HG03108 (cell line): ENCODE results near the gene S100G.
"Not testable (repeated sequence)": the region's sequence is repeated elsewhere in the genome, so short reads cannot be mapped to it uniquely, and the experiment has no call there.

Experiments used
- ATAC-seq: cut with Tn5 transposase; IDR thresholded peaks from one replicate; pipeline ENCODE4 v1.9.1; 2021; ENCODE audit warnings: moderate library complexity; ENCODE audit not compliant: unreplicated experiment

S100G gene, protein sequence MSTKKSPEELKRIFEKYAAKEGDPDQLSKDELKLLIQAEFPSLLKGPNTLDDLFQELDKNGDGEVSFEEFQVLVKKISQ

DNA sequence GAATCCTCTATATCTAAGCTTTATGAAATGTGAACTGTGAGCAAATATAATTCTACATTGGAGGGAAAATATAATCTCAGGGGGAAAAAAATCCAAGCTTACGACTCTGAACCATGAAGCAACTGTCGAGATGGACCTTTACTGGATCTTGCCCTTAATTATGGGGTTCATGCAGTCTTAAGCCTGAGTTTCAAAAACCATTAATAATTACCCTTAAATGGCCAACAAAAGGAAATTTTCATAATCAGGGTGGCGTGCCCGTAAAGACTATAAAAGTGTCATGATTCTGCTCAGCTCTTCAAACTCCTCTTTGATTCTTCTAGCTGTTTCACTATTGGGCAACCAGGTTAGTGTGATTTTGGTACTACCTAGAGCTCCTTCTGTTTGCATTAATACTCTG, at the start of gene S100G:
Gene S100G (plus strand): TSS at position 301 of the 400 bp plus-strand sequence. CDS start 849 bp downstream, outside the sequence.
- ATAC-seq = no peak

DNA sequence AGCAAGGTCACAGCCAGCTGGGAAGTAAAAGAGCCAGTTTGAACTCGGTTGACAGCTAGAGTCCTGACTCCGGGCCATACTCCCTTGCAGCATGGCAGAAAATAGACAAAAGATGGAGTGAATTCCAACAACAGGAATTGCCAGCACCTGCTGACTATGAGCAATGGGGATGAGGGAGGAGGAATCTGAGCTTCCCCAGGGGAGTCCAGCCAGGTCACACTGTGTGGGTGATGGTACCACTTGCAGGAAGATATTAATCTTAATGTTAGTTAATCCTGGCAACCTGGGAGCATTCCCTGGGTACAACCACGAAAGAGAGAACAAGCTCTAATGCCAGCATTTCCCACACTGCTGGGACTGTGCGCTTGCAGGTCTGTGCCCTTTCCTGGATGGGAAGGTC, 48.1 kb upstream of the S100G start:
- ATAC-seq = no peak

DNA sequence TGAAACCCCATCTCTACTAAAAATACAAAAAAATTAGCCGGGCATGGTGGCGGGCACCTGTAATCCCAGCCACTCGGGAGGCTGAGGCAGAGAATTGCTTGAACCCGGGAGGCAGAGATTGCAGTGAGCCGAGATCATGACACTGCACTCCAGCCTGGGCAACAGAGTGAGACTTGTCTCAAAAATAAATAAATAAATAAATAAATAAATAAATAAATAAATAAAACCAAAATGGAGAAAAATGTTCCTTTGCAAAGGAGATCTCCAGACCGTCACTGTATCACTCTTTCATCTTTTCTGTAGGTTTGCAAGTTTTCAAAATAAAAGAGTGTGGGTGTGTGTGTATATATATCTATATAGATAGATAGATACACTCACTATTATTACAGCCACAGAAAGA, 46.7 kb upstream of the S100G start:
- not testable (repeated sequence) for ATAC-seq

DNA sequence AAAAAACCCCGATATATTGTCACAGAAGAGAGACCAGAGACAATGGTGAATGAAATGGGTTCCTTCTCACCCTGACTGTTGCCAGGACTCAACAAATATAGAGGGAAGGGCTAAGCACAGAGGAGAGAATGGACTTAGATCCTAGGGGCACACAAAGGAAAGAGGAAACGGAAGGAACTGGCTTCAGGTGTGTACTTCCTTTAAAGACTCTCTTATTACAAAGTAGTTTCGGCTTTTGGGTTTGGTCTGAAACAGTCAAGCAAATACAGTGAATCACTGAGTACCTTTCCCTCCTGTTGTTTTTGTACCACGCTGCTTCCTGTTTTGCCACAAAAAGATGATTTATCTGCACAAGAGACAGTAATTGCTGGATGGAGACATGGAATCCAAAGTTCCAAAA, 46.1 kb upstream of the S100G start:
- ATAC-seq = no peak

DNA sequence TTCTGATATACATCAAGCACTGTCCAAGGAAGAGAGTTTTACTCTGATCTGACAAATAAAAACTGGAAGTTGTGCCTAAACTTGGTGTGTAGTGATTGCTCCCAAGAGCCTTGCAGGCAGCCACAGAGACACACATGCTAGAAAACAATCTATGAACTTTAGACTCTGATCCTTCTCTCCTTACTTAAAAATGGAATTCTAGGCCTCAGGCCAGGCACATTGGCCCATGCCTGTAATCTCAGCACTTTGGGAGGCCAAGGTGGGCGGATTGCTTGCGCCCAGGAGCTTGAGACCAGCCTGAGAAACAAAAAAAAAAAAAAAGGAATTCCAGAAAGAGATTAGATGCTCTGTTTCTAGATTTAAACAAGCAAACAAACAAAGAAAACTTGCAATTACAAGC, 45.6 kb upstream of the S100G start:
- ATAC-seq = no peak

DNA sequence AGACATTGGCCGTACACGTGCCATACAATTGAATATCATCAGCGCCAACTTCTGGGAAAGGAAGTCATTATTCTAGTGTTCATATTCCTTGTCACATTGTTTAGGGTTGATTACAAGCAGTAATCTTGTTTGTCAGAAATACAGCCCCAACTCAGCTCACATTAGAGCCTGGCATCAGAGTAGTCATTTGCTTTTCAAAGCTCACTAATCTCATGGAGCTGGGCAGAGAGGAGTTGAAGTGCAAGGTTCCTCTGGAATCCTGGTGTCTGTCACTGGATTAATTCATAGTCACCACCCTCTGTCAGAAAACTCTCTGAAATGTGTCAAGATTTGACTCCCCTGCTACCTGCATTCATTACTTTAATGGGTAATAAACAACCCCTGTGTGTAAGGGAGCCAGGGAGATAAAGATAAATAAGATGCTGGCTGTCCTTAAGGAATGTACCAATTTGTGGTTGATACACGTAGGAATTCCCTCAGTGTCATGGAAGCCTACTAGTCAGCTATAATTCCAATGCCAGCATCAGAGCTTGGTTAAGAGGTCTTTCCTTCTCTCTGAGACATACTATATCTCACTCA, 43.7 kb upstream of the S100G start:
- ATAC-seq = no peak

DNA sequence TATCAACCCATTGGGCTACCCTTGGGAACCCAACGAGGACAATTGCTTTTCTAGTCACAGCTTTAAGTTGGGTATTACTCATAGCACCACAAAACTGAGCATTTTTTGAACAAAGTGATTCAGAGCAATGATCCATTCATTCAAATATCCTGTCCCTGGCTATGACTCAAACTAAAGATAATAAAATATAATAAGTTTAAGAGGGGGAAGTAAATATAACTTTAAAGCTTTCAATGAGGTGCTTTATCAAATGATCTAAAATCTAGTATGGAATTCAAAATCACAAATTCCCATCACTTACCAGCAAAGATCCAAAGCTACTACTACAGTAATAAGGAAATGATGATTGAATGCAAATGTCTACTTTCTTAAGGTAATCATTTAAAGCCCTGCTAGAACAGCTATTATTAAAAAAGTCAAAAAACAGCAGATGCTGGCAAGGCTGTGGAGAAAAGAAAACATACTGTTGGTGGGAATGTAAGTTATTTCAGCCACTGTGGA, 39.8 kb upstream of the S100G start:
- ATAC-seq = no peak

DNA sequence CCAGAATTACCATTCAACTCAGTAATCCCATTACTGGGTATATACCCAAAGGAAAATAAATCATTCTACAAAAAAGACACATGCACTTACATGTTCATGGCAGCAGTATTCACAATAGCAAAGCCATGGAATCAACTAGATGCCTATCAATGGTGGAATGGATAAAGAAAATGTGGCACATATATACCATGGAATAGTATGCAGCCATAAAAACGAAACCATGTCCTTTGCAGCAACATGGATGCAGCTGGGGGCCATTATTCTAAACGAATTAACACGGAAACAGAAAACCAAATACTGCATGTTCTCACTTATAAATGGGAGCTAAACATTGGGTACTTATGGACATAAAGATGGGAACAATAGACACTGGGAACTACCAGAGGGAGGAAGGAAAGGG, 39.3 kb upstream of the S100G start:
- ATAC-seq = not testable (repeated sequence)

DNA sequence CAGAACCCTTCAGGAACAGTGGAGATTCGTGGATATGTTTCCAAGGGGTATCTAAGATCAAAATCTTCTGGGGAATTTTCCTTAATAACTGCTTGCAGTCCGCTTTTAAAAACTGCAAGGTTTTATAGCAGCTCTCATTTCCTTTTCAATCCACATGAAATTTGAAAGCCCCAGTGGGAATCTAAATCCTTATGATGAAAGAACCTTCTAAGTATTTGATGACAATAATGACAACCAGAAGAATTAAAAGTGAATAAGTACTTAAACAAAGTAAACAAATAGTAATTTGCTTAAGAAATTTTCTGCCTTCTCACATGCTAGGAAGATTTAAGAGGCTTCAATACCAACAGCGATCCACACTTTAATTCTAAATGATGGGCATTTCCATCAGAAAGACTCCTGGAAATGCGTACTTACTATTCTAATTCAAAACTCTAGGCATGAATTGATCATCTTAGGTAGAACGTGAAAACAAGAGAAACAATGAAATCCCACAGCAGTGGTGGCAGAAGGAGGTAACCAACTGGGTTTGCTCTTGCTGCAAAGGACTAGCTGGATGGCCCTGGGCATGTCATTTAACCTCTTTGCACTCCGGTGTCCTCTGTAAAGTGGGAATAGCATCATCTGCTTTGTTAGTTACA, 37.6 kb upstream of the S100G start:
- no peak for ATAC-seq

DNA sequence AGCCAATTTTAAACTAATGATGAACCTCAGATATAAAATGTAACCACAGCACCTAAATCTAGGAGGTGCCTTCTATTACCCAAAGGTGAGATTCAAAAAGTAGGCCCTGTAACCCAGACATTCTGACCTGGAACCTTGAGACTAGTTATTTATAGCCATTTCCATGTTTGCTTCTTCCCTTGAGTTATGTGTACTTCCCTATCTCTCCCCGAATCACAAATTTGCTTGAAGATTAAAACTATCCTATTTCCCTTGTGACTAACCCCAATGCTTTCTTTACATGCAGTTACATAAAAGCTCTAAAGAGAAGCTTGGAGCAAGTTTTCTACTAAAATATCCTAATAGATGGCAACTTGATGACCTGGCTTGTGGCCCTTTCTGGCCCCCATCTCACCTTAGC, 32.6 kb upstream of the S100G start:
- no peak for ATAC-seq

DNA sequence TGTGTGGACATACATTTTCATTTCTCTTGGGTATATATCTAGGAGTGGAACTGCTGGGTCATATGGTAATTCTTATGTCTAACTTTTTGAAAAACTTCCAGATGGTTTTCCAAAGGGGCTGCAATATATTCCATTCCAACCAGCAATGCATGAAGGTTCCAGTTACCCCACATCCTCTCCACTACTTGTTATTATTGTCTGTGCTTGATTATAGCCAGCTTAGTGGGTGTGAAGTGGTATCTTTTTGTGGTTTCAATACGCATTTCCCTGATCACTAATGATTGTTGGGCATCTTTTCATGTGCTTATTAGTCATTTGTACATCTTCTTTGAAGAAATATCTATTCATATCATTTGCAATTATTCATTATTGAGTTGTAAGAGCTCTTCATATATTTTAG, 31.5 kb upstream of the S100G start:
- no peak for ATAC-seq

DNA sequence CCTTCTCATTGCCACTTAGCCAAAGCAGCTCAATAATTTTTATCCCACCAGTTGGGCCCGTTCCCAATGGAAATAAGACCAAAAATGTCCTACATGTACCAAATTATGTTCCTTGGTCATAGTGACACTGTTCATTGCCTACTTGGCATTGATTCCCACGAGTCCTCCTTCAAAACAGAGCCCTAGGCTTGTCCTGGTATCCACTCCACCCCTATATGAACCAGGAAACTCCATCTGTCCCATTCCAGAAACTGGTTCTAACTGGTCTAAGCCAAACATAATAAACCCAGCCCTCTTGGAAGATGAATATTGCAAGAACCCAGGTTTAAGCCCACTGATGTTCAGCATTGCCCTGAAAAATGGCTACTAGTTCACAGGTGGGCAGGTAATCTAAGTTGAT, 30.9 kb upstream of the S100G start:
- no peak for ATAC-seq

DNA sequence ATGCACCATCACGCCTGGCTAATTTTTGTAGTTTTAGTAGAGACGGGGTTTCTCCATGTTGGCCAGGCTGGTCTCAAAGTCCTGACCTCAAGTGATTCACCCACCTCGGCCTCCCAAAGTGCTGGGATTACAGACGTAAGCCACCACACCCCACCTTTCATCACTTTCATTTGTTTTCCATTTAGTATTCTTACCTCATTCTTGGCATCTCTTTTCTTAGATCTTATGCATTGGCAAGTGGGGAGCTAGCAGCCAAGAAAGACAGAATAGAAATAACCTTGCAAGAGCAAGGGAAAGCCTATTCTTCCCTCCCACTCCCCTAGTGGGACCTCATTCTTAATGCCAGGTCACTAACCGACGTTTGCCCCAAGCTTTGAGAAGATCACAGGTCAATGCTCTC, 21.4 kb upstream of the S100G start:
- not testable (repeated sequence) for ATAC-seq

DNA sequence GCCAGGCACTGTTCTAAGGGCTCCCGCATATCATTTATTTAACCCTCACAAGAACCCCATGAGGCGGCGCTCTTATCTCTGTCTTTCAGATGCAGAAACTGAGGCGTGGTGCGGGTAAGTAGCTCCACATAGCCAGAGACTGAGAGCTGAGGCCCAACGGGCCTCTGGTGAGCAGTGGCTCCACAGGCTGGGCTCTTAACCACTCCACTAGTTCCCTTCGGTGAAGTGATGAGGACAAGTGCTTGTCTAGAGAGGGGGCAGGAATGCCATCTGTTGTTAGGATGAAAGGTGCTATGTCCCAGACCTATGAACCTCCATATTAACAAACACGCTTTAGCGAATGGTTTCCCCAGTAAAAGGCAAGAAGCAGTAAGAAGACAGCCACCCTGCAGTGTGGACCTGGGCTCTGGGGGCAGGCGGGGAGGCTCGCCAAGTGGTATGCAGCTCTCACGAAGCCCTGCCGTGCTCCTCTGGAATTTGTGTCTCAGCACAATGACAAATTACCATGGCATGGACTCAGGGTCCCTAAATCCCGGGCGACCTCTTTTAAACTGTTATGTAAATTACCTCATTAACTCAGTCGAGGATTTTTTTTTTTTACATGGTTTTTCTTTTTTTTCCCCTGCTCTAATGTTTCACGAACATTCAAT, 20.9 kb upstream of the S100G start:
- ATAC-seq = no peak

DNA sequence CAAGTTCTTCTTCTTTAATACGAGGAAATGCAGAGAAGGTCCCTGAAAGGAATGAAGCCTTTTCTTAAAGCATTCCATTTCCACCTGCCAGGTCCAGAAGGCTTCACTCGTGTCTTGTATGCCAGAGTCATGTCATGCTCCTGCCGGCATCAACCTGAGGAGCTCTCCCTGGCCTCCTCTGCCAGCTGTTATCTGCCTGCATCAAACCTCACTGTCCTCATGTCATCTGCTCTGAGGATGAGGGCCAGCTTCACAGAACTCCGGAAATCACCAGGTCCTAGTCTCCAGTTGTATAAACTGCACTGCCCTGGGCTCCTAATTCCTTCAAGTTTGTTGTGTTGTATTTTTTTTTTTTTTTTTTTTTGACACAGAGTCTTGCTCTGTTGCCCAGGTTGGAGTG, 20.0 kb upstream of the S100G start:
- no peak for ATAC-seq

DNA sequence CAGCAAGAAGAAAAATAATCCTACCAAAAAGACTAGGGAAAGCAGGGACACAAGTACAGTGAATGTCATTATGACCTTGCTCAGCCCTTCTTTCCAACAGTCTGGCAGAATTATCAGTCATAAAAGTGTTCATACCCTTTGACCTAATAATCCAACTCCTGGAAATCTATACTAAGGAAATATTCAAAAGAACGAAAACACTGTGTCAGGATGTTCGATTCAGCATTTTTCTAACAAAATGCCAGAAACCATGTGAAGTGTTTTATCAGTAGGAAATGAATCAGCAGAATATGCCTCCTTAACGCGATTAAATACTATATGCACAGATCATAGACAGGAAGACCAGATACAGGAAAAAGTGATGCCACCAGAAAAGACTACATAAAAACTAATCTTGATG, 16.2 kb upstream of the S100G start:
- ATAC-seq = no peak

DNA sequence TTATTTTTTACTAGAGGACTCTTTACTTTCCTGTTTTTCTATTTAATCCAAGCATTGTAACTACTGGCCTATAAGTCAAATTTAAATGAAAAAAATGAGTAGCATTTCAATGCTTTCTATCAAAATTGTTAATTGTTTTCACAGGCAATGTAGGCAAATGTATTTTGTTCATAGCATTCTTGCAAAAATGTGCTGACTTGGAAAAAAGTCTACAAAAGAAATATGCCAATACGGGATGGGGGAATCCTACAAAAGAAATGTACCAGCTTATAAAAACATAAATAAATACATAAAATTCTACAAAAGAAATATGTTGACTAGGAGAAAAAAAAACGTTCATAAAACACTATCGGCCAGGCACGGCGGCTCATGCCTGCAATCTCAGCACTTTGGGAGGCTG, 14.9 kb upstream of the S100G start:
- no peak for ATAC-seq

DNA sequence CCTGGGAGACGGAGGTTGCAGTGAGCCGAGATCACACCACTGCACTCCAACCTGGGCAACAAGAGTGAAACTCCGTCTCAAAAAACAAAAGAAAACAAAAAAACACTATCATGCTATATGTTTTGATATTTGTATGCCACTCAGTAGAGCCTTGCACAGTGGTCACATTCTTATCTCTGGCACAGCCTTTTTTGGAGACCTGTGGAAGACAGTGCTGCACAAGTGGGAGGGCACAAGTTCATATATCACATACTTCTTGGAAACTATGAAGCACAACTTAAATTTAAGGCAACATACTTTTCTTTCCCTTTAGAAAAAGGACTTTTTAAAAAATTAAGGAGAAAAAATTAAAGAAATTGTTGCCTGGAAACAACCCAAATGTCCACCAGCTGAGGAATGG, 14.4 kb upstream of the S100G start:
- no peak for ATAC-seq

DNA sequence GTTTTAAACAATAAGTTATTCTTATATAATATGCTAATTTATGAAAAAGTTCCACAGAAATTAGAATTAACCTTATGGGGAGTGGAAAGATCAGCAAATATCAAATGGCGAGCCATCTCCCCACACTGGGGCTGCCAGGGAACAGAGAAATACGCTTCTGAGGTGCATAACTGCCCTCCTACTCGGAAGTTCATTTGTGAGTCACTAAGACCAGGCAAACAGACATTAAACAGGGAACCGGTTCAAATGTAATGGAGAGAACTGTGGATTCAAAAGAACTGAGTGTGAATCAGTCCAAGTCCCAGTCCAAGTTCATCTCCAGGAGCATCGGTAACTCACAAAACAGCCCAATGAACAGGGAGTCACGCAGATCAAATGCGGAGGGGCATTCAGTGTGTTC, 11.4 kb upstream of the S100G start:
- no peak for ATAC-seq

DNA sequence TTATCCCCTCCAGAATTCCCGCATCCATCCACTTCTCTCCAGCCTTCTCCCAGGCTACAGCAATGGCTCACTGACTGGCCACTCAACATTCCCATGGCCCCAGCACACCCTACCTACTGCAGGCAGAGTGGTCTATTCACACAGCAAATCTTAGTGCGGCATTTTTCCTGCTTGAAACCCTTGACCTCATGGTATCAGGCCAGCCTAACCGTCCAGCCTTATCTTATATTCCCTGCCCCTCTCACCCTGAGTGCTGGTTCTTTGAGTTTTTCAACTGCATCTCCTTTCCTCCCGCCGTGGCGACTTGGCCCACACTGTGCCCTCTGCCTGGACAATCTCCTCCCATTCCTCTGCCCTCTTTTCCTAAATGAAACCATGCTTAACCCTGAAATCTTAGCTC, 10.0 kb upstream of the S100G start:
- no peak for ATAC-seq

DNA sequence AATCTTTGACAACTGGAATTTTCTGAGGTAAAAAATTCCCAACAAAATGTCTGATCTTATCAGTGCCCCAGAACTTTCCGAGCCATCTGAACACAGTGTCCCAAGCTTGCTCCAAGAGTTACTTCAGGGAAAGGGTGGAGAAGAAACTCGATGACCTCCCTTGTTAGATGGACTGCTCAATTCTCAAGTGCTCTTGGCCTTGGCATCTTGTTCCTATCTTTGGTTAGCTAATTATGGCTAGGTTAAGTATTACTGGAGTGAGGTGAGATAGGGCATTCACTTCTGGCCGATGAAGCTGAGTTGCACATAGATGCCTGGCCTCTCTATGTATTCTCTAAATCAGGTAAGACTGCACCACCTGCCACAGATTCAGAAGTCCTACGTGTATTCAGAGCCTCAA, 9.1 kb upstream of the S100G start:
- no peak for ATAC-seq

DNA sequence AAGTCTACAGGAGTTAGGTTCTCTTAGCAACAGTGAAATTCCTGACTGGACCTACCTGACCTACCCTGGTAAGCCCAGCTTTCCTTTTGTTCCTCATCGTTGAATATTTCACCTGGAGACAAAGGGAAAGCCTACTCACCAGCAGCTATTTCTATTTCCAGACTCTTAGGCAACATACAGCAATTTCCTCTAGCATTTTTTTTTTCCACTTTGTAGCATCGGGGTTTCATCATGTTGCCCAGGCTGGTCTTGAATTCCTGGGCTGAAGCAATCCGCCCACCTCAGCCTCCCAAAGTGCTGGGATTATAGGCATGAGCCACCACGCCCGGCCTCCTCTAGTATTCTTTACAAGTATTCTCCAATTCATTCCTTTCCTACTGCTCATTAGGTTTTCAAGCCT, 6.8 kb upstream of the S100G start:
- no peak for ATAC-seq
